ENCODE data around the gene TMEM258. TPM values are rescaled to one million over a fixed set of nuclear protein-coding genes. Genes with fewer than 3 reads are reported as not detected.
A peak's percentile ranks its signal among the peaks of the same experiment; 100 is the strongest.

Gene TMEM258
- total and polyA plus RNA-seq, 9 of the 15 experiments (the other 6 are each of a cell fraction or from before 2014, with no cell fraction given), result 97.2 to 856 (median 231) TPM

DNA sequence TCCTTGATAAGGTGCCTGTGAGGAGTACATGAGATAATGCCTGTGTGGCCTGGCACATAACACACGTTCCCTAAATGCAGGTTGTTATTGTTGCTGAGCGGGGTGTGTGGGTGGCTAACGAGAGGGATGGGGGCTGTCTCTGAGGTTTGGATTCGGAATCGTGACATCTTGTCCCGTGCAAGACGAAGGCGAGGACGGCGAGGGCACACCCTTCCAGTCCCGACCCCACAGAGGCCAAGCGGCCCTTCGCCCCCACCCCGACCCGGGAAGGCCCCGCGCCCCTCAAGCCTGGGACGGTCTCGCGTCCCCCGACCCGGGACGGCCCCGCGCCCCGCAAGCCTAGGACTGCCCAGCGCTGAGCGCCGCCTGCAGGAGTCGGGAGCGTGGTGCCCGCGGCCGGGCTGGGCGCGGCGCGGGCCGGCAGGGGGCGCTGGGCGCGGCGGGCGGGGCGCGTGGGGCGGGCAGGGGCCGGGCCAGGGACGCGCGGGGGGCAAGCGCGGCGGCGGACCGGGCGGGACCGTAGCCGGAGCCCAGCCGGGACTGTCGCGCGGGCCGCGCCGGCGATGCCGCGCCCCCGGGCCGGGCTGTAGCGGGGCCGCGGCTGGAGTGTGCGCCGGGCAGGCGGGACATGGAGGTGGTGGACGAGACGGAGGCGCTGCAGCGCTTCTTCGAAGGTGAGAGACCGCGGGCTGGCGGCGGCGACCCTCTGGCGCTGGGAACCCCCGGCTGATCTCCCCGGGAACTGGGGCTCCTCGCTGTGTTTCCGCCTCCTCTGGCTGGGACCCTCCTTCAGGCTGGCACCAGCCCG lies 40.1 kb downstream of the TMEM258 start, which contains the start of gene MYRF:
MYRF (plus strand) TSS at position 520 of the 808 bp plus-strand sequence; CDS start at position 629, 109 bp downstream.
- H3K27ac ChIP-seq (ENCODE audit: extremely low read depth, low read depth, low read length), result peak within 1 kb of the TSS; percentile 63
- peak; percentile 55 for ATAC-seq
- no peak for FAIRE-seq
- H3K9me1 ChIP-seq (ENCODE audit: control insufficient read depth, insufficient read depth, low read length), result no peaks in the 10 kb centered on the region
- peak within 1 kb of the TSS; percentile 56 for H3K4me3 ChIP-seq
- no TSS peak for BruUV-seq (replicated peaks)
- H2AFZ ChIP-seq (ENCODE audit: low read depth, low read length), result peak within 1 kb of the TSS; percentile 83
- H3K36me3 ChIP-seq (ENCODE audit: control insufficient read depth, insufficient read depth, low read length), result no peaks in the 10 kb centered on the region
- peak within 1 kb of the TSS; percentile 72 to 96 for H3K9ac ChIP-seq (ENCODE audit: insufficient read depth in 1 of 2, low read depth in 2 of 2, low read length in 2 of 2)
- peaks cover 43% of the 10 kb centered on the region for H3K79me2 ChIP-seq (ENCODE audit: control insufficient read depth, insufficient read depth, low read length)
- peak; percentile 79 to 88 (median 85) for DNase-seq (ENCODE audit: extremely low read depth in 1 of 4, low spot score in 3 of 4)
- peak within 1 kb of the TSS; percentile 81 for H3K4me2 ChIP-seq (ENCODE audit: insufficient read depth, low read length)
- ChIA-PET POLR2A (no interaction called here), CTCF (ENCODE audit: low intra/inter-chr PET ratio) (interaction anchor here (0.8 to 1.0 kb wide), 2 partner anchors 25 to 36 kb away, joined by 3 to 4 read pairs; no protein-coding TSS in a partner anchor)
- H3K9me3 ChIP-seq (replicated peaks; ENCODE audit: control insufficient read depth, insufficient read depth, low read depth, low read length), result no peaks in the 10 kb centered on the region
- H3K27me3 ChIP-seq (ENCODE audit: control insufficient read depth in 2 of 2, insufficient read depth in 2 of 2, low read length in 2 of 2), result no peaks in the 10 kb centered on the region
- no peaks in the 10 kb centered on the region for H4K20me1 ChIP-seq (replicated peaks; ENCODE audit: control insufficient read depth, insufficient read depth, low read length)
- WGBS (ENCODE audit: insufficient coverage, low coverage, missing lambda C conversion rate), result 2% methylated on average over 35 of the region's 93 CpGs
- intact Hi-C loops (cut with micrococcal nuclease), result no loop called here
- H3K4me1 ChIP-seq (replicated peaks in 1 of 2; ENCODE audit: control insufficient read depth in 2 of 2, insufficient read depth in 2 of 2, low read length in 2 of 2), result peaks cover 84 to 93% of the 10 kb centered on the region in 2 experiments
- in situ Hi-C loops (cut with MboI), result no loop called here
- TF ChIP-seq ZNF584 (CRISPR knock-in tag; IDR thresholded peaks at IDR 0.05; ENCODE audit: low read depth), result no peak
- no peak for TF ChIP-seq ZNF444 (CRISPR knock-in tag; IDR thresholded peaks at IDR 0.05)
- TF ChIP-seq, protein P1, sequence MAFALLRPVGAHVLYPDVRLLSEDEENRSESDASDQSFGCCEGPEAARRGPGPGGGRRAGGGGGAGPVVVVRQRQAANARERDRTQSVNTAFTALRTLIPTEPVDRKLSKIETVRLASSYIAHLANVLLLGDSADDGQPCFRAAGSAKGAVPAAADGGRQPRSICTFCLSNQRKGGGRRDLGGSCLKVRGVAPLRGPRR (CRISPR knock-in tag; IDR thresholded peaks at IDR 0.05), result no peak
- TF ChIP-seq PHF8 (IDR thresholded peaks at IDR 0.05; ENCODE audit: borderline replicate concordance, low read length), result peak; percentile 71; the same call in 1 of the 2 replicates
- no peak for TF ChIP-seq GTF2E2 (tag; IDR thresholded peaks at IDR 0.05)
- TF ChIP-seq ESRRB (CRISPR knock-in tag; IDR thresholded peaks at IDR 0.05; ENCODE audit: borderline replicate concordance), result no peak
- no peak for TF ChIP-seq CEBPG (CRISPR knock-in tag; IDR thresholded peaks at IDR 0.05)
- no peak for TF ChIP-seq CEBPG (tag; conservative IDR thresholded peaks at IDR 0.05 in 1 of 2, IDR thresholded peaks at IDR 0.05 in 1 of 2)
- TF ChIP-seq NCOA1 (IDR thresholded peaks at IDR 0.05; ENCODE audit: low read depth), result no peak
- no peak for TF ChIP-seq NFE2L1 (tag; IDR thresholded peaks at IDR 0.05; ENCODE audit: borderline replicate concordance, low read depth)
- TF ChIP-seq PRPF4 (IDR thresholded peaks at IDR 0.05; ENCODE audit: insufficient read depth, low read depth, low read length, poor library complexity, severe bottlenecking), result no peak
- TF ChIP-seq, protein P2, sequence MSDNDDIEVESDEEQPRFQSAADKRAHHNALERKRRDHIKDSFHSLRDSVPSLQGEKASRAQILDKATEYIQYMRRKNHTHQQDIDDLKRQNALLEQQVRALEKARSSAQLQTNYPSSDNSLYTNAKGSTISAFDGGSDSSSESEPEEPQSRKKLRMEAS (CRISPR knock-in tag; IDR thresholded peaks at IDR 0.05), result no peak
- TF ChIP-seq JUN (IDR thresholded peaks at IDR 0.05; ENCODE audit: borderline replicate concordance, low read depth, low read length), result no peak
- TF ChIP-seq JUN (CRISPR knock-in tag; IDR thresholded peaks at IDR 0.05; ENCODE audit: borderline replicate concordance), result no peak
- no peak for TF ChIP-seq LCOR (CRISPR knock-in tag; IDR thresholded peaks at IDR 0.05)
- TF ChIP-seq, protein P3, sequence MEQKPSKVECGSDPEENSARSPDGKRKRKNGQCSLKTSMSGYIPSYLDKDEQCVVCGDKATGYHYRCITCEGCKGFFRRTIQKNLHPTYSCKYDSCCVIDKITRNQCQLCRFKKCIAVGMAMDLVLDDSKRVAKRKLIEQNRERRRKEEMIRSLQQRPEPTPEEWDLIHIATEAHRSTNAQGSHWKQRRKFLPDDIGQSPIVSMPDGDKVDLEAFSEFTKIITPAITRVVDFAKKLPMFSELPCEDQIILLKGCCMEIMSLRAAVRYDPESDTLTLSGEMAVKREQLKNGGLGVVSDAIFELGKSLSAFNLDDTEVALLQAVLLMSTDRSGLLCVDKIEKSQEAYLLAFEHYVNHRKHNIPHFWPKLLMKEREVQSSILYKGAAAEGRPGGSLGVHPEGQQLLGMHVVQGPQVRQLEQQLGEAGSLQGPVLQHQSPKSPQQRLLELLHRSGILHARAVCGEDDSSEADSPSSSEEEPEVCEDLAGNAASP (IDR thresholded peaks at IDR 0.05), result no peak
- TF ChIP-seq NCOR1 (IDR thresholded peaks at IDR 0.05), result no peak
- TF ChIP-seq ZNF695 (CRISPR knock-in tag; IDR thresholded peaks at IDR 0.05), result no peak
- TF ChIP-seq, protein P4, sequence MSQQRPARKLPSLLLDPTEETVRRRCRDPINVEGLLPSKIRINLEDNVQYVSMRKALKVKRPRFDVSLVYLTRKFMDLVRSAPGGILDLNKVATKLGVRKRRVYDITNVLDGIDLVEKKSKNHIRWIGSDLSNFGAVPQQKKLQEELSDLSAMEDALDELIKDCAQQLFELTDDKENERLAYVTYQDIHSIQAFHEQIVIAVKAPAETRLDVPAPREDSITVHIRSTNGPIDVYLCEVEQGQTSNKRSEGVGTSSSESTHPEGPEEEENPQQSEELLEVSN (IDR thresholded peaks at IDR 0.05; ENCODE audit: borderline replicate concordance in 1 of 2, extremely low read depth in 1 of 2, insufficient read depth in 1 of 2, insufficient read length in 1 of 2, low read depth in 1 of 2, low read length in 1 of 2, poor library complexity in 1 of 2, severe bottlenecking in 1 of 2), result peak; percentile 60 to 76

Measured in K562 (cell line).